GM19239 (cell line): ENCODE results near the gene DOLPP1.
"Not testable (repeated sequence)": the region's sequence is repeated elsewhere in the genome, so short reads cannot be mapped to it uniquely, and the experiment has no call there.

Experiments
- DNase-seq: peaks from one replicate; pipeline ENCODE4 v3.0.0; 2011; ENCODE audit warnings: low spot score; ENCODE audit not compliant: insufficient read length
- FAIRE-seq: peaks from 2 replicates; lab custom pipeline; 2011; peaks lifted over from hg19 to GRCh38; lab: Jason Lieb, UNC

Gene DOLPP1

DNA sequence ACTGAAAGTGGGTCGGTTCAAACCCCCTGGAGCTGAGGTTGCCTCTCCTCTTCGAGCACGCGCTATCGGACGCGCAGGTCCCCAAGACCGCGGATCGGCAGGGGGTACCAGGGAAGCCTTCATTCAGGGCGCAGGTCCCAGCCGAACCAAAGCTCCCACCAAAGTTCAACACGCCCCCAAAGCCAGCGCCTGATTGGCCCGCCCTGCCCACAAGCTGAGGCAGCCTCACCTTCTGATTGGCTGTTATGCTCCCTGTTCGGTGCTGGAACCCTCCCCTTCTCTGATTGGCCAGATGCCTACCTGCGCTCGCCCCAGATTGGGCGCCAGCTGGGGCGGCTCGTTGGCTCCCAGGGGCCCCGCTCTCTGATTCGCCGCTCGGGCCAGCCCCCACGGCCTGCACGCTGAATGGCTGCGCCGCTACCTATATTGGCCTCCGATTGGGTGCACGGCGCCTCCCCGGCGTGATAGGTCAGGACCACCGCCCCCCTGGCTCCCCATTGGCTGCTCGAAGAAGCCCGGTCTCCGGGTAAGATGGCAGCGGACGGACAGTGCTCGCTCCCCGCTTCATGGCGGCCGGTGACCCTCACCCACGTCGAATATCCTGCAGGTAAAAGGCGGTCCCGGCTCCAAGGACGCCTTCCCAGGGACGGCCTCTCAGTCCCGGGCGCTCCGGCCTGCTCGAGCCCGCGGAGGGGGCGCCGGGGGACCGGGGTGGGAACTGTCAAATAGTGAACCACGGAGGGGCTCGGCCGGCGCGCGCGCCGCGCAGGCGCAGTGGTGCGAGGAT is at the start of gene DOLPP1:
Gene DOLPP1 (plus strand): TSS at position 511 of the 787 bp plus-strand sequence. CDS start 21 bp downstream, at position 532.
- FAIRE-seq (peak; percentile 97), DNase-seq (peak; percentile 98)

- no peak for FAIRE-seq
- DNase-seq, result no peak
These were observed 49.4 kb upstream of the DOLPP1 start for GRCh38 chr9:129031514-129031913.

- FAIRE-seq, result no peak
These were observed 48.3 kb upstream of the DOLPP1 start for GRCh38 chr9:129032541-129033159.

GRCh38 chr9:129033216-129033615 is 47.7 kb upstream of the DOLPP1 start:
- FAIRE-seq, result no peak

More at GRCh38 chr9:129032541-129033159, 48.3 kb upstream of the DOLPP1 start:
- no peak for DNase-seq

DNA sequence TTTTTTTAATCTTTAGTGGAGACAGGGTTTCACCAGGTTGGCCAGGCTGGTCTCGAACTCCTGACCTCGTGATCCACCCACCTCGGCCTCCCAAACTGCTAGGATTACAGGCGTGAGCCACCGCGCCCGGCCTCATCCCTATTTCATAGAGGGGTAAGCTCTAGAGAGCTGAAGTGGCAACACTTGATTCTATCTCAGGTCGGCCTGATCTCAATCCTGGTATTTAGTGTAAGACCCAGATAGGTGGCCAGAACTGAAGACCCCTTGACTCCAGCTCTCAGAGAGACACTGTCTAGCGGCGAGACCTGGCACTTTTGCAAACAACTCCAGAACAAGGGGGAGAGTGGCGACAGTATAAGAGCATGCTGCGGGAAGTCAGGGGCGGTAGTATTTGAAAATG is 45.1 kb upstream of the DOLPP1 start:
- FAIRE-seq, DNase-seq: not testable (repeated sequence)

More at GRCh38 chr9:129033216-129033615, 47.7 kb upstream of the DOLPP1 start:
- DNase-seq, result no peak

GRCh38 chr9:129036241-129036922 is 44.5 kb upstream of the DOLPP1 start, which contains the start of gene MIGA2:
TSS of gene MIGA2 (plus strand) at chr9:129036626. CDS start at chr9:129040595, 3,969 bp downstream.
- DNase-seq (peak; percentile 97), FAIRE-seq (peak; percentile 92)

- FAIRE-seq (no peak), DNase-seq (no peak)
These were observed 43.8 kb upstream of the DOLPP1 start for GRCh38 chr9:129036923-129037766.

DNA sequence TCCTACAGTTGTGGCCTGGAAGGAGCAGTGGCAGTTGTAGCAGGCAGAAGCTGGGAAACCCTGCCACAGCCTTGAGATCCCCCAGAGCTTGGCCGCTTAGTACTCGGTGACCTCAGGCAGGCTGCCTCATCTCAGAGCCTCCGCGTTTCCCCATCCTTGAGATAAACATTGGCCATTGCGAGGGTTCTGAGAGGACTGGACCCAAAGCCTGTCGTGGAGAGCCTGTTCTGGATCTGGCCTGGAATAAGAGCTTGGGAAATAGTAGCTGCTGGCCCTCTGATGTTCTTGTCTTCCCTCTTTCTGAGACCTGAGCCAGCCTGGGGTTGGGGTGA is 43.2 kb upstream of the DOLPP1 start:
- DNase-seq (no peak), FAIRE-seq (no peak)

GRCh38 chr9:129038109-129038852 is 42.6 kb upstream of the DOLPP1 start:
- DNase-seq (no peak), FAIRE-seq (no peak)

- FAIRE-seq, result no peak
- no peak for DNase-seq
These were observed 40.7 kb upstream of the DOLPP1 start for GRCh38 chr9:129040113-129040643.

DNA sequence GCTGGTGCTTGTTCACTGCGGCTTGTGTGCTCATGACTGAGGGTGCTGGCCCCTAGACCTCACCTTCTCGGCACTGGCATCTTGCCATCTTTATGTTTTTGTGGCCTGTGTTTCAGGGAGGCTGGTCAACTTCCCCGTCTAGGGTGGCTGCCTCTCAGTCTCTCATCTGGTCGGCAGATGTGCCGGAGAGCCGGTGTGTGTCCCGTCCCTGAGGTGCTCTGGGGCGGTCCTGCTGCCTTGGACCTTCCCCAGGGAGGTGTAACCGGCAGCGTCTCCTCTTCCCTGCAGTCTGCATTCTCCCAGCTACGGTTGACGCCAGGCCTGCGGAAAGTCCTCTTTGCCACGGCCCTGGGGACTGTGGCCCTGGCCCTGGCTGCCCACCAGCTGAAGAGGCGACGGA is 38.9 kb upstream of the DOLPP1 start:
- no peak for DNase-seq
- FAIRE-seq, result no peak

- DNase-seq (no peak), FAIRE-seq (no peak)
These were observed 28.3 kb upstream of the DOLPP1 start for GRCh38 chr9:129052592-129052991.

- DNase-seq (no peak), FAIRE-seq (no peak)
These were observed 27.9 kb upstream of the DOLPP1 start for GRCh38 chr9:129053020-129053419.

DNA sequence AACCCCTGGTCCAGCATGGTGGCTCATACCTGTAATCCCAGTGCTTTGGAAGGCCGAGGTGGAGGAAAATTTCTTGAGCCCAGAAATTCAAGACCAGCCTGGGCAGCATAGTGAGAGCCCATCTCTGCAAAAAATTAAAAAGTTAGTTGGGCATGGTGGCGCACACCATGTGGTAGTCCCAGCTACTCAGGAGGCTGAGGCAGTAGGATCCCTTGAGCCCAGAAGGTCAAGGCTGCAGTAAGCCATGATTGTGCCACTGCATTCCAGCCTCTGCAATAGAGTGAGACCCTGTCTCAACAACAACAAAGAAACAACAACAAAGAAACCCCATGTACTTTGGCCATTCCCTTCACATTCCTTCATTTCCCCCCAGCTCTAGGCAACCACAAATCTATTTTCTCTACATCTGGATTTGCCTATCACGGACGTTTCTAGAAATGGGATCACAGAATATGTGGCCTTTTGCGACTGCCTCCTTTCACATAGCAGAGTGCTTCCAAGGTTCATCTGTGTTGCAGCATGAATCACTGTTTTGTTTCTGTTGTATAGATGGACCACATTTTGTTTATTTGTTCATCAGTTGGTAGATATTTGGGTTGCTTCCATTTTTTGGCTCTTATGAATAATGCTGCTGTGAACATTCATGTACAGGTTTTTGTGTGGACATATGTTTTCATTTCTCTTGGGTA is 26.6 kb upstream of the DOLPP1 start:
- no peak for FAIRE-seq
- no peak for DNase-seq

DNA sequence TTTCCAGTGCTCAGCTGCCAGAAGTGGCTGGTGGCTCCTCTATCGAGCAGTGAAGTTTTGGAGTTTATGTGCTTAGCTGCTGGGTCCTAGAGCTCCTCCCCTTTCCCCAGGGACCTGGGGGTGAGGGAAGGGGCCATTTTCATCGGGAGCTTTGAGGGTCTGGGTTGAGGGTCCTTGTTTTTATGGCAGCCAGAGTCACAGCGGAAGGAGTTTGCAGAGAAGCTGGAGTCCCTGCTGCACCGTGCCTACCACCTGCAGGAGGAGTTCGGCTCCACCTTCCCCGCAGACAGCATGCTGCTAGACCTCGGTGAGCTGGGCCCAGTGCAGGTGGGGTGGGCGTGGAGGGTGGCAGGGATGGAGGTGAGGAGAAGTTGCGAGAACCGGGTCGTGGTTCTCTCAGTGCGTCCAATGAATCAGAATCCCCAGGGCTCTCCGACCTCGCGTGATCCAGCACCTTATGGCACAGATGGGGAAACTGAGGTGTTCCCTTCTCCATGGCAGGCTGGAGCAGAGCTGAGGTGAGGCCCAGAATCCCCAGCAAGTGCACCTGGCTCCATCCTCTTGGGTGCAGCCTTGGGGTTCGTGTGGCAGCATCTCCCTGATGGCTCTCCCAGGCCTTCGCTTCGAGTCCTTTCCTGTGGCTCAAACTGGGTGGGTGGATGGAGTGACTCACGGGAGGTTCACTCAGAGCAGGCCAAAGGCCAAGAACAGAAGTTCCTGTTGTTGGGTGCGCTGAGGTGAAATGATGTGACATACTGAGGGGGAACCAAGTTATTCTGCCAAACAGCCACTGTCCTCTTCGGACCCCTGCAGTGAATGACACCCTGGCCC is 21.7 kb upstream of the DOLPP1 start:
- DNase-seq (no peak), FAIRE-seq (no peak)

DNA sequence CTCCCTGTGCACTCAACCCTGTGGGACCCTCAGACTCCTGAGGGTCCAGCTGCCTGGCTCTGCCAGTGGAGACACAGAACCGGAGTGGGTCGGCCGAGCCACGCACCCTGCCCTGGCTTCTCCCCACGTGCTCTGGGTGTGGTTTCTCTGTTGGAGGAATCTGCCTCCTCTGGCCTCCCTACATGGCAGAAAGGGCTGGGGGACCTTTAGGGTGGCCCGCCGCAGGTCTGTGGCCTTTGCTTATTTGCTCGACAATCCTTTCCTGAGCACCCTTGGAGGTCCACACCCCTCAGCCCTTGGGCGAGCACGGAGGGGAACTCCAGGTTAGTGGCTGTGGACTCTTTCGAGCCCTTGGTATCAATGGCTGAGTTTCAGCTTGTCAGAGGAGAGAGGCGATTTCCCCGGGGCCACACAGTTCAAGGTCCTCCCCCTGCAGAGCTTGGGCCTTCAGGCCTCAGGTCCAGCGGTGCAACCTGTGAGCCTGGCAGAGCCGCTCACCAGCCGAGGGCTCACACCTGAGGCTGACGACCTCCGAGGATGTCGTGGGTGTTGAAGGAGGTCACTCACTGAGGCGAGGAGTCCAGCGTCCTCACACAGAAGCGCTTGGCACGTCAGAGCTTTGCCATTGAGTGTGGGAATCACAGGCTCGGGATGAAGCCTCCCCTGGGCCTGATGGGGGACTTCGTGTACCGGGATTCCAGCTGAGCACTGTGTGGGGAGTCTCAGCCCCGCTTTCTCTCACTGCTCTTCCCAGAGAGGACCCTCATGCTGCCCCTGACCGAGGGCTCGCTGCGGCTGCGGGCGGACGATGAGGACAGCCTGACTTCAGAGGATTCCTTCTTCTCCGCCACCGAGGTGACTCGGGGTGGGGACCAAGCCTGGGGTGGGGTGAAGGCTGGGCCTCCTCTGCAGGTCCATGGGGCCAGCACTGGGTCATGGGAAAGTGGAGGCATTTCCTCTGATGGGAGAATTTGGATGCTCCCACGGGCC is 20.8 kb upstream of the DOLPP1 start:
- DNase-seq (no peak), FAIRE-seq (no peak)

DNA sequence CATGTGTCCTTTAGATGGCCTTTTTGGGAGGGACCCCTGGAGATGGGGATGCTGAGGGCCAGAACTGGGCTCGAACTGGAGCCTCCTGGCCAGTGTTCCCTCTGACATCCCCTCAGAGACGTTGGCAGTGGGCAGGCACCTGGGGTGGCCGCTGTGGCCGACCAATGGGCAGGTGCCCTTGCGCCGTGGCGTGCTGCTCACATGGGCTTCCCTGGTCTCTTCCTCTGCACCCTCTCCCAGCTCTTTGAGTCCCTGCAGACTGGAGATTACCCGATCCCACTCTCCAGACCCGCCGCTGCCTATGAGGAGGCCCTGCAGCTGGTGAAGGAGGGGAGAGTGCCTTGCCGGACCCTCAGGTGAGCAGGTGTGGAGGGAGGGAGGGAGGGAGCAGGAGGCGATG is 19.9 kb upstream of the DOLPP1 start:
- FAIRE-seq (no peak), DNase-seq (no peak)
